ENCODE results near the gene MAGEB5. TPM values are rescaled to one million over a fixed set of nuclear protein-coding genes. Genes with fewer than 3 reads are reported as not detected.

MAGEB5 gene
- total and polyA plus RNA-seq, 4 experiments from 2014 or later, result not detected

- no peaks in the 10 kb centered on the region for H3K9me3 ChIP-seq (ENCODE audit: control insufficient read depth in 1 of 2, low read length in 2 of 2)
- no peak overlapping the region for H3K27ac ChIP-seq (ENCODE audit: low read depth, low read length)
- H3K4me3 ChIP-seq (ENCODE audit: low read length in 2 of 2), result no peak overlapping the region
- H3K27me3 ChIP-seq (ENCODE audit: insufficient read depth, low read length), result no peaks in the 10 kb centered on the region
- DNase-seq, result no peak
- ChIA-PET POLR2A (ENCODE audit: partially characterized antibody) (no interaction called here), CTCF (ENCODE audit: partially characterized antibody) (no interaction called here)
- Mint-ChIP-seq H3K9me3 (peaks cover 0 to 4% (median 0%) of the 10 kb centered on the region in 8 donors), H3K27ac (no peak overlapping the region), H3K36me3 (no peaks in the 10 kb centered on the region), H3K27me3 (no peaks in the 10 kb centered on the region), H3K4me3 (no peak overlapping the region), H3K4me1 (no peaks in the 10 kb centered on the region)
- intact Hi-C loops (cut with micrococcal nuclease), result no loop called here
- no peaks in the 10 kb centered on the region for H3K4me1 ChIP-seq (ENCODE audit: insufficient read depth, low read length)
- no peaks in the 10 kb centered on the region for H3K36me3 ChIP-seq (ENCODE audit: insufficient read depth, low read length)
Observed at GRCh38 chrX:26253526-26253925, 37.6 kb downstream of the MAGEB5 start.

- H3K27me3 Mint-ChIP-seq, result no peaks in the 10 kb centered on the region
- Histone ChIP-seq H3K4me3 (ENCODE audit: low read length in 2 of 2) (no peak overlapping the region), H3K4me1 (ENCODE audit: insufficient read depth, low read length) (no peaks in the 10 kb centered on the region), H3K27me3 (ENCODE audit: insufficient read depth, low read length) (no peaks in the 10 kb centered on the region), H3K27ac (ENCODE audit: low read depth, low read length) (no peak overlapping the region), H3K36me3 (ENCODE audit: insufficient read depth, low read length) (no peaks in the 10 kb centered on the region), H3K9me3 (ENCODE audit: control insufficient read depth in 1 of 2, low read length in 2 of 2) (no peaks in the 10 kb centered on the region)
- no peak overlapping the region for H3K27ac Mint-ChIP-seq
- H3K36me3 Mint-ChIP-seq, result no peaks in the 10 kb centered on the region
- H3K4me3 Mint-ChIP-seq, result no peak overlapping the region
- POLR2A ChIA-PET (ENCODE audit: partially characterized antibody), result no interaction called here
- peaks cover 0 to 7% (median 0%) of the 10 kb centered on the region in 8 donors for H3K9me3 Mint-ChIP-seq
- intact Hi-C loops (cut with micrococcal nuclease), result no loop called here
- H3K4me1 Mint-ChIP-seq, result no peaks in the 10 kb centered on the region
- CTCF ChIA-PET (ENCODE audit: partially characterized antibody), result no interaction called here
- no peak for DNase-seq
Observed at GRCh38 chrX:26254436-26254835, 38.5 kb downstream of the MAGEB5 start.

GRCh38 chrX:26262121-26262523 lies 46.2 kb downstream of the MAGEB5 start:
- CTCF ChIA-PET (ENCODE audit: partially characterized antibody), result no interaction called here
- intact Hi-C loops (cut with micrococcal nuclease), result no loop called here

More at GRCh38 chrX:26262121-26262523, 46.2 kb downstream of the MAGEB5 start:
- no peak overlapping the region for H3K27ac Mint-ChIP-seq
- H3K9me3 Mint-ChIP-seq, result peaks cover 0 to 9% (median 0%) of the 10 kb centered on the region in 8 donors
- Histone ChIP-seq H3K4me1 (ENCODE audit: insufficient read depth, low read length) (no peaks in the 10 kb centered on the region), H3K9me3 (ENCODE audit: control insufficient read depth in 1 of 2, low read length in 2 of 2) (no peaks in the 10 kb centered on the region), H3K27ac (ENCODE audit: low read depth, low read length) (no peak overlapping the region), H3K4me3 (ENCODE audit: low read length in 2 of 2) (no peak overlapping the region), H3K36me3 (ENCODE audit: insufficient read depth, low read length) (no peaks in the 10 kb centered on the region), H3K27me3 (ENCODE audit: insufficient read depth, low read length) (no peaks in the 10 kb centered on the region)
- no peaks in the 10 kb centered on the region for H3K27me3 Mint-ChIP-seq
- DNase-seq, result no peak
- no peaks in the 10 kb centered on the region for H3K4me1 Mint-ChIP-seq
- no peak overlapping the region for H3K4me3 Mint-ChIP-seq
- no peaks in the 10 kb centered on the region for H3K36me3 Mint-ChIP-seq
- POLR2A ChIA-PET (ENCODE audit: partially characterized antibody), result no interaction called here

Other genes with a start within 250 kb of the MAGEB5 start
- gene MAGEB18, start 77.8 kb upstream of the MAGEB5 start, total RNA-seq, result not detected
- not detected for gene MAGEB18, start 77.8 kb upstream of the MAGEB5 start, polyA plus RNA-seq
- gene MAGEB6B, start 55.6 kb upstream of the MAGEB5 start, total RNA-seq, result not detected
- not detected for gene MAGEB6B, start 55.6 kb upstream of the MAGEB5 start, polyA plus RNA-seq
- not detected for gene MAGEB6, start 23.7 kb upstream of the MAGEB5 start, total RNA-seq
- not detected for gene MAGEB6, start 23.7 kb upstream of the MAGEB5 start, polyA plus RNA-seq